Mononuclear cell (primary cell): ENCODE data around the gene RNF208. TPM values are rescaled to one million over a fixed set of nuclear protein-coding genes. Genes with fewer than 3 reads are reported as not detected.

Experiments used
- H3K27me3 ChIP-seq: 2 replicates; pipeline ENCODE4 v1.6.0; 2011; ENCODE audit warnings: low read length, control low read depth; ENCODE audit not compliant: insufficient read depth
- H3K4me1 ChIP-seq: 2 replicates; pipeline ENCODE4 v1.5.1; 2011; ENCODE audit warnings: mild to moderate bottlenecking, low read length, control low read depth; ENCODE audit not compliant: insufficient read depth
- H3K4me3 ChIP-seq: 2 replicates; pipeline ENCODE4 v1.5.1; 2011; ENCODE audit warnings: mild to moderate bottlenecking, low read length, moderate library complexity
- H3K9me3 ChIP-seq: 2 replicates; pipeline ENCODE4 v1.5.1; 2011; ENCODE audit warnings: low read depth, mild to moderate bottlenecking, control low read depth, low read length
- total RNA-seq: library from RNA; depleted of rRNA; stranded (reverse); fragments of >200 nt; gene quantifications from one replicate; pipeline ENCODE4 v1.2.3, GENCODE V29; 2012

The RNF208 gene
- total RNA-seq, 1 donor: 0.31 TPM

DNA sequence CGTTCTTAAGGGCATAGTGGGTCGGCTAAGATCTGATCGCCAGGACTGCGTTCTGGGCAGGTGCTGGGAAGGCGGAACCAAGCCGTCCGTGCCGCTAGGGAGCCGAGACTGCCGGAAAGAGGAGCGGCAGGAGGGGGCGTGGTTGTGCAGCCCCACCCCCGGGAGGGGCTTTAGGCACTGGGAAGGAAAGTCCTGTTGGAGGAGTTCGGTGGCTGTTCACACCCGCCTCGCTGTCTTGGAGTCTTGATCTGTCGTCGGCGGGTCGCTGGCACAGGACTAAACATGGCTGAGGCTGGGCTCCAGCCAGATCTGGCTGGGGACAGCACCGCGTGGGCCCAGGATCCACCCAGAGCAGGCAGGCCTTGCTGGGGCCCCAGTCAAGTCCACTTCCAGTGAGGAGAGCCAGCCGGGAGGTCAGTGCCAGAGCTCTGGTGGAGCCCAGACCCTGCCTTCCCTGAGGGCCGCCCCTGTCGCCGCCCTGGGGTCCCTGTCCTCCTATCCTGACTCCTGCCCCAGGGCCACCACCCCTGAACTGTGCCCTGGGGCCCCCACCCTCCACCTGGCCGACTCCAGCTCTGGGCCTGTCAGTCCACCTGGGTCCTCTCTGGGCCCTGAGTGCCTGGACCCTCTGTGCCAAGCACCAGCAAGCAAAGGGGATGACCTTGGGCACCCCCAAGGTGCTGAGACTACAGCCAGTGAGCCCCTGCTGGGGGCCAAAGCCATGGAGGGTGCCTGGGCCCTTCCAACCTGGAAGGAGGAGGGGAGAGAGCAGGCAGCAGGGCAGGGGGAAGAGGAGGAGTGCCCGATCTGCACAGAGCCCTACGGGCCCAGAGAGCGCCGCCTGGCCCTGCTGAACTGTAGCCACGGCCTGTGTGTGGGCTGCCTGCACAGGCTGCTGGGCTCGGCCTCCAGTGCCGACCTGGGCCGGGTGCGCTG is 4.5 kb downstream of the RNF208 start:
- Histone ChIP-seq H3K4me3 (no peak overlapping the region), H3K9me3 (no peaks in the 10 kb centered on the region), H3K4me1 (peaks cover 3% of the 10 kb centered on the region), H3K27me3 (no peaks in the 10 kb centered on the region)

DNA sequence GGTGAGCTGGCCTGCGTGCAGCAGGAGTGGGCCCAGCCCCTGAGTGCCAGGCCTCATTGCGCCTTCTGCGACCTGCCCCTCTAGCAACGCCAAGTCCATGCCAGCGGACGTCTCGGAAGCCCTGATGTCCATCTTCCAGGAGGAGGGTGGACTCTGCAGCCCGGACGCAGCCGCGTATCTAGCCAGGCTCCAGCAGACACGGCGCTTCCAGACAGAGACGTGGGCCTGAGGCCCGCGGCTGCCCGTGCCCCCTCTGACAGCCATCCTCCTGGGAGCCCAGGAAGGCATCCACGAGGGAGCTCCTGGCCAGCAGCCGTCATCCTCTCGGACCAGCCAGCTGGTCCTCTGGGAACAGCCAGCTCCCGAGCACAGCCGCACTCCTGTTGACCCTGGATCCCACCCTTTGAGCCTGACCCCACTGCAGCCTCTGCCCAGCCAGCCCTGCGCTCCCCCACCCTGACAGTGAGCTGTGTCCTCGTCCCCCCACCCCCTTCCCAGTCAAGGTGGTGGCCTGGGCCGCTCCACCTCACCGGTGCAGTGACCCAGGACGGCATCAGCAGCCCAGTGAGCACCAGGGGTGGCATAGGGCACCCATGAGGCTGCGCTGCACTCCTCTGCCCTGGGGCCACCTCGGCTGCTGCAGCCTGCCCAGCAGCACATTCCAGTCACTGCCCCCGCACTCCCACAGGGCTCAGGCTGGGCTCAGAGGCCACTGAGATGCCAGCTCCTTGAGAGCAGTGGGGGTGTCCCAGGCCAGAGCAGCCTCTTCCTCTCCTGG is 5.7 kb downstream of the RNF208 start:
- Histone ChIP-seq H3K9me3 (no peaks in the 10 kb centered on the region), H3K27me3 (no peaks in the 10 kb centered on the region), H3K4me1 (no peaks in the 10 kb centered on the region), H3K4me3 (no peak overlapping the region)

DNA sequence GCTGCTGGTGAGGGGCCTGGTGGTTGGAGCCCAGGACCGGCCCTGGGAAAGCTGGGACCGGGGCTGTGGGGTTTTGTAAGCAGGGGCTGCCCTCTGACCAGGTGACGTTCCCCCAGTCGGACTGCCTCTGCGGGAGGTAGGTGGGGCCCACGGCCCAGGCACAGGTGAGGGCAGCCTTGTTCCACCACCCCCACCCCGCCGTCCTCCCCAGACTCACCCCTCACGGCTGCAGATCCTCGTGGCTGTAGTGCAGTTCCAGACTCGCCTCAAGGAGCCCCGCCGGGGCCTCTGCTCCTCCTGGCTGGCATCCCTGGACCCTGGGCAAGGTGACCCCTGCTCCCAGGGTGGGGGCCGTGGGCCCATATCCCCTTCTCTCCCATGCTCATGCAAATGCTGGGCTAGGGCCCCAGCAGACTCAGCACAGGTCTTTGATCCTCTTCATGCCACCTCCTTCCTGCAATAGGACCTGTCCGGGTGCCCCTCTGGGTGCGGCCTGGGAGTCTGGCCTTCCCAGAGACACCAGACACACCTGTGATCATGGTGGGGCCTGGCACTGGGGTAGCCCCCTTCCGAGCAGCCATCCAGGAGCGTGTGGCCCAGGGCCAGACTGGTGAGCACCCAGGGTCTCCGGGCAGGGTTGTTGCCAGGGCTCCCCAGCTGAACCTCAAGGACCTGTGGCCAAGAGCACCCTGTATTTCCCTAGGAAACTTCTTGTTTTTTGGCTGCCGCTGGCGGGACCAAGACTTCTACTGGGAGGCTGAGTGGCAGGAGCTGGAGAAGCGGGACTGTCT is 6.6 kb downstream of the RNF208 start:
- H3K27me3 ChIP-seq: no peaks in the 10 kb centered on the region
- H3K4me1 ChIP-seq: no peaks in the 10 kb centered on the region
- H3K4me3 ChIP-seq: no peak overlapping the region
- no peaks in the 10 kb centered on the region for H3K9me3 ChIP-seq

DNA sequence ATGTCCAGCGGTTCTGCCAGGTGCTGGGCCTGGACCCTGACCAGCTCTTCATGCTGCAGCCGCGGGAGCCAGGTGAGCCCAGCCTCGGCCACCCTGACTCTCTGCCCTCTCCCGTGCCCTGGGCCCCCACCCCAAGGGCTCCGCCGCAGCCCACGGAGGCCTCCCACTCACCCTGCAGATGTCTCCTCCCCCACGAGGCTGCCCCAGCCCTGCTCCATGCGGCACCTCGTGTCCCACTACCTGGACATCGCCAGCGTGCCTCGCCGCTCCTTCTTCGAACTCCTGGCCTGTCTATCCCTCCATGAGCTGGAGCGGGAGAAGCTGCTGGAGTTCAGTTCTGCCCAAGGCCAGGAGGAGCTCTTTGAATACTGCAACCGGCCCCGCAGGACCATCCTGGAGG is 7.4 kb downstream of the RNF208 start:
- H3K9me3 ChIP-seq: no peaks in the 10 kb centered on the region
- H3K4me3 ChIP-seq: no peak overlapping the region
- no peaks in the 10 kb centered on the region for H3K27me3 ChIP-seq
- no peaks in the 10 kb centered on the region for H3K4me1 ChIP-seq

DNA sequence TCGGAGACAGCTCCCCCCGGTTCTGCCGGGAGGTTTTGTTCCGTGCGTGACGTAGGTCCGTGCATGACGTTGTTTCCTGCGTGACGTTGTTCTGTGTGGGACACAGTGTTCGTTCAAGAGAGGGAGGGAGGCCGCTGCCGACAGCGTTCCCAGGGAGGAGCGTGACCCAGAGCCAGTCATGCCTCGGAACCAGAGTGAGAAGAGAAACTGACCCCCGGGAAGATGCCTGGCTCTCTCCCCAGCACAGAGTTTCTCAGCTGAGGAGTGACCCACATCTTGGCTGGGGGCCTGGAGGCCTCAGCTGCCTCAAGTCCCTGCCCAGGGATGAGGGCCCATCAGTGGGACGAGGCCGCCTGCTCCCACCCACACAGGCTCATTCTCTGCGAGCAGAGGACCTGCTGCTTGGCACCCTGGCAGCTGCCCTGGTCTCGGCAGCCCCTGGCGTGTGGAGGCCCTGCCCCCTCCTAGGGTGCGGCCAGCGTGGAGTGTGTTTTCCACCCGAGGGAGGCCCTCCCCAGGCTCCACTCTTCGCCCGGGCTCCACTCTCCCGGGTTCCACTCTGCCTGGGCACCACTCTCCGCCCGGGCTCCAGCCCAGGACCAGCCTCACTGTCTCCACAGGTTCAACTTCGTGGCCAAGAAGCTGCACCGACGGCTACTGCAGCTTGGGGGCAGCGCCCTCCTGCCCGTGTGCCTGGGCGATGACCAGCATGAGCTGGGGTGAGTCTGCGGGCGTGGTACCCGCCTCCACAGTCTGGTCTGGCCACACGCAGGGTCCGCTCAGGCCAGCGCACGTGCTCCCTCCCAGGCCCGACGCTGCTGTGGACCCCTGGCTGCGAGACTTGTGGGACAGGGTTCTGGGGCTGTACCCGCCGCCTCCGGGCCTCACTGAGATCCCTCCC is 8.6 kb downstream of the RNF208 start:
- H3K27me3 ChIP-seq: no peaks in the 10 kb centered on the region
- no peaks in the 10 kb centered on the region for H3K9me3 ChIP-seq
- H3K4me3 ChIP-seq: no peak overlapping the region
- H3K4me1 ChIP-seq: no peaks in the 10 kb centered on the region

DNA sequence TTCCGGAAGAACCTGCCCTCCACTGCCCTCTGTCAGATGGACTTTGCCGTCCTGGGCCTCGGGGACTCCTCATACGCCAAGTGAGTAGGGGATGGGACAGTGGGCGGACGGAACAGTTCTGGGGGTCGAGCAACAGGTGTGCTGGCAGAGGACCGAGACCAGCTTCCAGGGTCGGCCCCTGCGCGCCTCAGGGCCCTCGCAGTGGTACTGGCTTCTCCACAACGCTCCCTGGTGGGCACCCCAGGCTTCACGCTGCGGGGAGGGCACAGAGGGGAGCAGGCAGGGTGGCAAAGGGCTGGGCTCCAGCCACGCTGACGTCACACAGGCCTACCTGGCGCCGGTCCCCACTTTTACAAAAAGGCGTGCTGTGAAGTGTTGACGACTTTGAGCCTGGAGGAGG is 9.5 kb downstream of the RNF208 start:
- Histone ChIP-seq H3K27me3 (no peaks in the 10 kb centered on the region), H3K9me3 (no peaks in the 10 kb centered on the region), H3K4me1 (no peaks in the 10 kb centered on the region), H3K4me3 (no peak overlapping the region)

DNA sequence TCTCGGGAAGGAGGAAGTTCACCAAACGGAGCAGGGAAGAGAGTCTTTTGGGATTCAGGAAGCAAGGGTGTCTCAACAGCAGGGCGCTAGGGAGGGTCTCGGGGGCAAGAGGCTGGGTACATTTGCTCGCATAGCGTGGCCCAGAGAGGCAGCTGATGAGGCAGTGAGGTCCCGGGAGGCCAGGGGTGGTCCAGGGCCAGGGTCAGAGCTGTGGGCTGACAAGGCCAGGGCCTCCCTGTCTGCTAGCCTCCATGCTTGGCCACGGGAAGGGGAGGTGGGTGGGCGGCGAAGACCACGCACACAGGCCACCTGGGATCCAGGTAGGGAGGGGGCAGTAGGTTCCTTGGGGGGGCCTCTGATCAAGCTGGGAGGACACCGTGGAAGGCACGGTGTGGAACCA is 10.5 kb downstream of the RNF208 start:
- H3K4me1 ChIP-seq: peaks cover 5% of the 10 kb centered on the region
- no peaks in the 10 kb centered on the region for H3K9me3 ChIP-seq
- H3K4me3 ChIP-seq: no peak overlapping the region
- no peaks in the 10 kb centered on the region for H3K27me3 ChIP-seq

DNA sequence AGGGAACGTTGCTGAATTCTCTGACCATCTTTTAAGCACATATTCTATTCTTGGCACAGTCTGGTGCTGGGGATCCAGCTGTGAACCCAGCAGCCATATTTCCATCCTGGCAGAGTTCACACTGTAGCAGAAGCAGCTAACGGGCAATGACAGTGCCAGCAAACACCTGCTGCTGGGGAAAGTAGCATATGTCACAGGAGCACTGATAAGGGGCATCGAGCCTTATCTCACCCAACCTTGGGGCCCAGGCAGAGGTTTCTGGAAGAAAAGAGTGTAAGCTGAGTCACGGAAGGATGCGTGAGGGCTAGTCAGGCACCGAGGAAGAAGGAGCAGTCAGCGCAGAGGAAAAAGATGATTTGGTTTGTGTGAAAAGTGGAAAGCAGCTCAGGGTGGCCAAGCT is 15.4 kb downstream of the RNF208 start:
- Histone ChIP-seq H3K27me3 (no peaks in the 10 kb centered on the region), H3K9me3 (no peaks in the 10 kb centered on the region), H3K4me1 (peaks cover 38% of the 10 kb centered on the region), H3K4me3 (no peak overlapping the region)

DNA sequence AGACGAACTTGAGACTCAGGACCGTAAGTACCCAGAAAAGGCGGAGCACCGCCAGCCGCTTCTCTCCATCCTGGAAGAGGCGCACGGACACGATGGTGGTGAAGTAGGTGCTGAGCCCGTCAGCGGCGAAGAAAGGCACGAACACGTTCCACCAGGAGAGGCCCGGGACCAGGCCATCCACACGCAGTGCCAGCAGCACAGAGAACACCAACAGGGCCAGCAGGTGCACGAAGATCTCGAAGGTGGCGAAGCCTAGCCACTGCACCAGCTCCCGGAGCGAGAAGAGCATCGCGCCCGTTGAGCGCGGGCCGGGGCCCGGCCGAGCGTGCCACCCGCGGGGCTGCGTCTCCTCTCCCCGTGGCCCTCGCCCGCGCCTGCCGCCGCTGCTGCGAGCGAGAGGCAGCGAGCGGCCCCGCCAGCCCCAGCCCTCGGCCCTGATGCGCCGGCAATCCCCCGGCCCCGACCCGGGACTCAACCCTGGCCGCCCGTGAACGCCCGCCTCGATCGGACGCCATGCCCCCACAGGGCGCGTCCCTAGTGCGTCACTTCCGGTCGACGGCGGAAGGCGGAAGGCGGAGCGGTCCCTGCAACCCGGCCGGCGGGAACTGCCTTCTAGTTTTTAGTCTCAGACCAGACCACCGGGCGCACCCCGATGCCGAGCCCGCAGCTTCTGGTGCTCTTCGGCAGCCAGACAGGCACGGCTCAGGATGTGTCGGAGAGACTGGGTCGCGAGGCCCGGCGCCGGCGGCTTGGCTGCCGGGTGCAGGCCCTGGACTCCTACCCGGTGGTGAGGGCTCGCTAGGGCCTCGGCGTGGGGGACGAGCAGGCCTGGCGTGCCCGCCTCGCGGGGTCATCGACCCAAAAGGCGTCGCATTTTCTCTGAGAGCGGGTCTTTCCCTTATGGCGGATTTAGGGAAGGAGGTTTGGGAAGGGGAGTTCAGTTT is 16.6 kb downstream of the RNF208 start, which contains the start of the genes NDOR1 and TMEM203:
Gene NDOR1, plus strand, starts transcription at position 575 of the 944 bp plus-strand sequence. Its CDS starts 78 bp downstream, at position 653.
Gene TMEM203, minus strand, starts transcription at position 523 of the 944 bp plus-strand sequence. Its CDS starts 234 bp downstream, at position 289.
- Histone ChIP-seq H3K9me3 (no peaks in the 10 kb centered on the region), H3K27me3 (no peaks in the 10 kb centered on the region), H3K4me3 (peak within 1 kb of the TSS; percentile 94), H3K4me1 (peaks cover 44% of the 10 kb centered on the region)

DNA sequence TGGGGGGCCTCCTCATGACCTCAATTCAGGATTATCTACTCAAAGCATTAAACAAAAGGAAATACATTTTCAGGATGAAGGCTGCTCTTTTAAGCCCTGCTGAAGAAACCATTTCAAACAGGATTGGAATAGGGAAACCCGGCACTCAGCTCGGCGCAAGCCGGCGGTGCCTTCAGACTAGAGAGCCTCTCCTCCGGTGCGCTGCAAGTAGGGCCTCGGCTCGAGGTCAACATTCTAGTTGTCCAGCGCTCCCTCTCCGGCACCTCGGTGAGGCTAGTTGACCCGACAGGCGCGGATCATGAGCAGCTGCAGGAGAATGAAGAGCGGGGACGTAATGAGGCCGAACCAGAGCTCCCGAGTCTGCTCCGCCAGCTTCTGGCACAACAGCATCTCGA is 17.3 kb downstream of the RNF208 start:
- no peaks in the 10 kb centered on the region for H3K27me3 ChIP-seq
- peaks cover 44% of the 10 kb centered on the region for H3K4me1 ChIP-seq
- H3K9me3 ChIP-seq: no peaks in the 10 kb centered on the region
- peak overlapping the region; percentile 94 for H3K4me3 ChIP-seq

DNA sequence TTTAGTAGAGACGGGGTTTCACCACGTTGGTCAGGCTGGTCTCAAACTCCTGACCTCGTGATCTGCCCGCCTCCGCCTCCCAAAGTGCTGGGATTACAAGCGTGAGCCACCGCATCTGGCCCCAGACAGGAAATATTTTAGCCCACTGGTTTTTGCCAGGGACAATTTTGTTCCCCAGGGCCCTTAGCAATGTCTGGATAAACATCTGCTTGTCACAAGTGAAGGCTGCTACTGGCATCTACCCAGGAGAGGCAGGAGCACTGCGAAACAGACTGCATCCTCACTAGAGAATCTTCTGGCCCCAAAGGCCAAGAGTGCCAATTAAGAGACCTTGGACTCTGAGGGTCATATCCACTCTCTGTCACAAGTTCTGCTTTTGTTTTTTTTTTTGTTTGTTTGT is 19.1 kb downstream of the RNF208 start:
- no peaks in the 10 kb centered on the region for H3K27me3 ChIP-seq
- peaks cover 57% of the 10 kb centered on the region for H3K4me1 ChIP-seq
- H3K4me3 ChIP-seq: no peak overlapping the region
- H3K9me3 ChIP-seq: no peaks in the 10 kb centered on the region

DNA sequence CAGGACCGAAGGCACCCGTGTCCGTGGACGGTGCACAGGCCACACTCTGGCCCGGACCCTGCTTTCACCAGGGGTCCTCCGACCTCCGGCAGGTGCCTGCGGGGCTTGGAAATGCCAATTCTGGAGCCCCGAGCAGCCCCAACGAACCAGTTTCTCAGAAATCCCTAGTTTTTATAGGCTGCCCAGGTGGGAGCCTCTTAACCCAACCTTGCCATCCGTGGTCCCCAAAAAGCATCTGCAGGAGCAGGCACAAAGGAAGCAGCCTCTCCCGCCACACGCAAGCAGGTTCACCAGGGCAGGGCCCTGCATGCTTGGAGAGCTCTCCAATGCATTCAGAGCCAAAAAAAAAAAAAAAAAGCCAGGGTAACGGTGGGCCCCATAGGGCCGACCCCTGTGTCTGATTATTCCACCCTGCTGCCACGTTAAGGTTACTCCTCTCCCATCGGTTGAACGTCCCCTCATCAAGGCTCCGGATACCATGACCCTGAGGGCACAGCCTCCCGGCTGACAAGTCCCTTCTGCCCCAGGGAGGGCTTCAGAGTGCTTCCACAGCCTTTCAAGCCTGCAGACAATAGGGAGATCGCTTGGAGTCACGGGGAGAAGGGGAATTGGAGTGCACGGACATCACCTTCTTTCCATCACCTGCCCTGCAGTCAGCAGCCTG is 20.7 kb downstream of the RNF208 start:
- Histone ChIP-seq H3K4me1 (peaks cover 50% of the 10 kb centered on the region), H3K27me3 (no peaks in the 10 kb centered on the region), H3K4me3 (peak overlapping the region; percentile 57), H3K9me3 (no peaks in the 10 kb centered on the region)
